ENCODE results near the gene TSNAX.
"Not testable (repeated sequence)": the region's sequence is repeated elsewhere in the genome, so short reads cannot be mapped to it uniquely, and the experiment has no call there.

The TSNAX gene

DNA sequence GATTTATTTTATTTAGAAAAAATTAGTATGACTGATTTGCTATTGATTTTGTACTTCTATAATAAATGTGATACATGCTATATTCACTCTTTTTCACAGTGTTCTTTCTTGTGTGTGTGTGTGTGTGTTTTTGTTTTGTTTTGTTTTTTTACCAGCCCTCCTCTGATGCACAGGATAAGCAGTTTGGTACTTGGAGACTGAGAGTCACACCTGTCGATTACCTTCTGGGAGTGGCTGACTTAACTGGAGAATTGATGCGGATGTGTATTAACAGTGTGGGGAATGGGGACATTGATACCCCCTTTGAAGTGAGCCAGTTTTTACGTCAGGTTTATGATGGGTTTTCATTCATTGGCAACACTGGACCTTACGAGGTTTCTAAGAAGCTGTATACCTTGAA lies 35.9 kb downstream of the TSNAX start:
- no peak for DNase-seq

GRCh38 chr1:231566496-231566895 lies 38.0 kb downstream of the TSNAX start:
- no peak for DNase-seq

DNA sequence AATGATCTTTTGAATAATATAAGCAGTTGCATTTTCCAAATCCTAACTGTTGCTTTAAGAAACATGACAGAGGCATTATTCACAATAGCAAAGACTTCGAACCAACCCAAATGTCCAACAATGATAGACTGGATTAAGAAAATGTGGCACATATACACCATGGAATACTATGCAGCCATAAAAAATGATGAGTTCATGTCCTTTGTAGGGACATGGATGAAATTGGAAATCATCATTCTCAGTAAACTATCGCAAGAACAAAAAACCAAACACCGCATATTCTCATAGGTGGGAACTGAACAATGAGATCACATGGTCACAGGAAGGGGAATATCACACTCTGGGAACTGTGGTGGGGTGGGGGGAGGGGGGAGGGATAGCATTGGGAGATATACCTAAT lies 41.8 kb downstream of the TSNAX start:
- DNase-seq: not testable (repeated sequence)

DNA sequence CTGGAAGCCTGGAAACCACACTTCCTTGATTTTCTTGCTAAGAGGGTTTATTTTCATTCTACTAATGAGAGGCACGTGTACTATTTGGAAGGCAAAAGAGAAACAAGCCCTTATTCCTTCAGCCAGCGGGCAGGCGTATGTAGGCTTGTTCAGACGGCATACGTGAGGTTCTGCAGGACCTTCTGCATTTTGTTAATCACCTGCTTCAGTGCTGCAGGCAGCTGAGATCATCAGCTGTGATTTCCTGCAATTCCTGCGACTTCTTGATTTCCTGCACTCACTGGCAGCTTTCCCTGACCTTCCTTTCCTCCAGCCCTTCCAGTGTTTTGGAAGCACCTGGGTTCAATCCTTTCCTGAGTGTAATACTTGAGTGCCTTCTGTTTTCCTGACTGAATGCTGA lies 43.4 kb downstream of the TSNAX start:
- DNase-seq: no peak

- DNase-seq: no peak
Observed at GRCh38 chr1:231575472-231575871, 47.0 kb downstream of the TSNAX start.

DNA sequence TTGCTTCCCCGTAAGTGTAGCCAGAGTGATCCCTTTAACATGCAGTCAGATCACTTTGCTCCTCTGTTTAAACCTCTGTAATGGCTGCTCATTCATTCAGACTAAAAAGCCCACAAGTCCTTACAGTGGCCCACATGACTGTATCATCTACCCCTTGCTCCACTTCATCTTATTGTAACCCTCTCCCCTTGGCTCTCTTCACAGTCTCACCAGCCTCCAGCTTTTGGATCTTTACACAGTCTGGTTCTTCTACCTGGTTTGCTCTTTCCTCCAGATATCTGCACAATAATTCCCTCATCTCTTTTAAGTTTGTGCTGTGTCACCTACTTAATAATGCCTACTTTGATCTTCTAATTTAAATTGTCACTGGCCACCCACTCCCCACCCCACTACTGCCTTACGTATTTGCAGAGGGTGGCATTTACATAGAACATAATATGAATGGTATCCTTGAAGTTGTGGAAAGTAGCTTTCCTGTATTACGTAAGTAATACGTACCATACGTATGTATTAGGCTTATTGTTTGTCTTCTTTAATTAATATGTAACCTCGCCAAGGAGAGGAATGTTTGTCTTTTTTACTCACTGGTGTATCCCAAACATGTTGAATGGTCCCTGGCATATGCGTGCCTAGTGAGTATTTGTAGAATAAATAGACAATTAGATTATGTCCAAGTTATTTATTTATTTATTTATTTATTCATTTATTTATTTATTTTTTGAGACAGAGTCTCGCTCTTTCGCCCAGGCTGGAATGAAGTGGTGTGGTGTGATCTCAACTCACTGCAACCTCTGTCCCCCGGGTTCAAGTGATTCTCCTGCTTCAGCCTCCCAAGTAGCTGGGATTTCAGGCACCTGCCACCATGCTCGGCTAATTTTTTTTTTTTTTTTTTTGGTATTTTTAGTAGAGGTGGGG lies 48.6 kb downstream of the TSNAX start:
- DNase-seq: no peak

GRCh38 chr1:231580874-231581273 lies 52.4 kb downstream of the TSNAX start:
- no peak for DNase-seq

- DNase-seq: no peak
Observed at GRCh38 chr1:231581859-231582258, 53.4 kb downstream of the TSNAX start.

GRCh38 chr1:231583376-231583775 lies 54.9 kb downstream of the TSNAX start:
- DNase-seq: no peak

- DNase-seq: no peak
Observed at GRCh38 chr1:231584117-231584516, 55.6 kb downstream of the TSNAX start.

DNA sequence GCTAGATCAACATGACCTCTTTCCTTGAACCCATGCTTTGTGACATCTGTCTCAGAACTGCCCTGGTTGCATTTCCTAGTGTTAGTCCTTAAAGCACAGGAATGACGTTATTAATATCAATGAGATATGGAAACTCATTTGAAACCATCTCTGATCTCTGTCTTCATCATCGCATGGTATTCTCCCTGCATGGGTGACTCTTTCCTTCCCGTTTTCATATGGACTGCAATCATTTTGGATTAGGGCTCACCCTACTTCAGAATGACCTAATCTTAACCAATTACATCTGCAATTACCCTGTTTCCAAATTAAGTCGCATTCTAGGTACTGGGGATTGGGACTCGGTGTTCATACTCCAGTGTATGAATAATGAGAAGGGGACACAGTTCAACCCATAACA lies 56.5 kb downstream of the TSNAX start:
- DNase-seq: no peak

DNA sequence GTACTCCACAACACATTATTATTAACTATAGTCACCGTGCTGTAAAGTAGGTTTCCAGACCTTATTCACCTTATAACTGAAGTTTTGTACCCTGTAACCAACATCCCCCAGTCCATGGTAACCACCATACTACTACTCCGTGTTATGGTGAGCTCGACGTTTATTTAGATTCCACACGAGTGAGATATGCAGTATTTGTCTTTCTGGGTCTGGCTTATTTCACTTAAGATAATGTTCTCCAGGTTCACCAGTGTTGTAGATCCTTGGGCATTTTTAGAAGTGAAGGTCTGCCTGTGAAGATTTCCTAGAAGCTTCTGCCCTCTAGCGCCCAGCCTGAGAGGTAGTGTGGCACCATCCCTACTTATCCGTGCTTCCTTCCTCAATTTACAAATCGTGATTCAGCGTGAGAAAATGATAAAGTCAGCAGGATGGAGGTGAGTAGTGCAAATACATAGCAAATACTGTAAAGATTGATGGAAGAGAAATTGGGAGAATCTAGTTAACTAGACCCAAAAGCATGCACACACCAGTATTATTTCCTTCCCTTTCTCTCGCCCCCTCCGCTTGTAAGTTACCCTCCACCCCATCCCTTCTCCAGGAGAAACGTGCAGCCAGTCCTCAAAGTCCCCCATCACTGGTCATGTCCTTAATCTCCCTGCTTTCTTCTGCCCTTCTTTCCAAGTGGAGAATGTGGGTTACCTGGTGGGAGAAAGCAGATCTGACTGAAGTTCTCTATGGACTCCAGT lies 62.2 kb downstream of the TSNAX start:
- peak; percentile 18 for DNase-seq

DNA sequence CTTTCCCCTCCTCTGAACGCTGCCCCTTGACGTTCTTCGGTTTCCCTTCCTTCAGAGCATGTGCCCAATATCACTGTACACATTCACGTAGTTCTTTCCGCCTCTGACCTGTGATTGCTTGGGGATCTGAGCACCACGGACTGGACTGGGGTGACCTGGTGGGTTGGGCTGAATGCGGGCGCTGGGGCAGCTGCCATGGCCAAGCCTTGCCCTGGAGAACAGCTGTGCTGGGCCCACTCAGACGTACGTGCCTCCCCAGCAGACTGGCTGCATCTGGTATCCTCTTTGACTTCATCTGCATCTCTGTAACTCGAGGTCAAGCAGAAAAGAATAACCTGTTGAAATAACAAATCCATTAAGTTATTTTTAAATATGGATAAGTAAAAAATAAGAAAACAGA lies 63.0 kb downstream of the TSNAX start:
- DNase-seq: no peak

- no peak for DNase-seq
Observed at GRCh38 chr1:231592809-231593208, 64.3 kb downstream of the TSNAX start.

DNA sequence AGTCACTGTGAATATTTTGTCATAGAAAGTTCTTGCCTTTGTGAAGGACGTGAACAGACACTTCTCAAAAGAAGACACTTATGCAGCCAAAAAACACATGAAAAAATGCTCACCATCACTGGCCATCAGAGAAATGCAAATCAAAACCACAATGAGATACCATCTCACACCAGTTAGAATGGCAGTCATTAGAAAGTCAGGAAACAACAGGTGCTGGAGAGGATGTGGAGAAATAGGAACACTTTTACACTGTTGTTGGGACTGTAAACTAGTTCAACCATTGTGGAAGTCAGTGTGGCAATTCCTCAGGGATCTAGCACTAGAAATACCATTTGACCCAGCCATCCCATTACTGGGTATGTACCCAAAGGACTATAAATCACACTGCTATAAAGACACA lies 64.8 kb downstream of the TSNAX start:
- DNase-seq: not testable (repeated sequence)

DNA sequence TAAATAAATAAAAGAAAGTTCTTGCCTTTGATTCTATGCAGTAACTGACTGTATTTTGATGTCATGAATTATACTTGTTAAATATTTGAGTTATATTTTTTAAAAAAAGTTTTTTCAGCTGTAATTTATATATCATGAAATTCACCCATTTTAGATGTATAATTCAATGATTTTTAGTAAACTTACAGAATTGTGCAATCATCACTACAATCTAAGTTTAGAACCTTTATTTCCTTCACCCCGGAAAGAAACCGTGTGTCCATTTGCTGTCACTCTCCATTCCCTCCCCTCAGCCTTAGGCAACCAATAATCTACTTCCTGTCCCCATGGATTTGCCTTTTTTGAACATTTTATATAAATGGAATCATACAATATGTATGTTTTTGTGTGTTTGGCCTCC lies 65.7 kb downstream of the TSNAX start:
- DNase-seq: no peak

DNA sequence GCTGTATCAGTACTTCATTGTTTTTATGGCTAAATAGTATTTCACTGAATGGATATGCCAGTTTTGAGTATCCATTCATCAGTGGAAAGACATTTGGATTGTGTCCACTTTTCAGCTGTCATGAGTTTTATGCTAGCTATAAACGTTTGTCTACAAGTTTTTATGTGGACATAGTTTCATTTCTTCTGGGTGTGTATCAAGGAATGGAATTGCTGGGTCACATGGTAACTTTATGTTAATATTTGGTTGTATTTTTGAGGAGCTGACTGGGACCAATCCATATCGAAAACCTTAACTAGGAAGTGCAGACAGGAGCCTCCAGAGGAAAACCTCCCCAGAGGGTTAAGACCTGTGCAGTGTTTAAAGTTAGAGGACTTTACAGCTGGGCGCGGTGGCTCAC lies 66.3 kb downstream of the TSNAX start:
- DNase-seq: no peak

GRCh38 chr1:231596337-231596791 lies 67.9 kb downstream of the TSNAX start:
- DNase-seq: no peak

GRCh38 chr1:231597971-231598370 lies 69.5 kb downstream of the TSNAX start:
- no peak for DNase-seq

DNA sequence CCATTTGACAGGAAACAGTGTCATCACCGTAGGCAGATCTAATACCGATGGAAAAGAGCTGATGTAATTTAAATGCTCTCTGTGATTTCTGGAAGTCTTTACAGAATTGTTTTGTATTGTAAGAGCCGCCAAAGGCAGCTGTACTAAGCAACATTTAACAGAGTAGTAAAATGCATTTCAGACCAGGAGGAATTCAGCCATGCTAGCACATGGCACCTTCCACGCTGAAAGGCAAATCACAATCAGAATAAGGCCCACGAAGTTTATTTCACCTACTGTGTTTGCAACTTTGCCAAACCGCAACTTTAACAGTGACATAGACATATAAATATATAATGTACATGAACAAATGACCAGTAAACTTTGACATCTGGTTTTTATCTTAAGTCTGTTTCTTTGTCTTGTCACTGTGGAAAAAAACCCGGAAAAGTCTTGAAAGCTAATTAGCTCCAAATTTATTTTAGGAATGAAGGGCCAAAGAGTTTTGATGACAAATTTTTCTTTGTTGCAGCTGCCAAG lies 72.0 kb downstream of the TSNAX start:
- DNase-seq: no peak

GRCh38 chr1:231601824-231602672 lies 73.6 kb downstream of the TSNAX start:
- no peak for DNase-seq

DNA sequence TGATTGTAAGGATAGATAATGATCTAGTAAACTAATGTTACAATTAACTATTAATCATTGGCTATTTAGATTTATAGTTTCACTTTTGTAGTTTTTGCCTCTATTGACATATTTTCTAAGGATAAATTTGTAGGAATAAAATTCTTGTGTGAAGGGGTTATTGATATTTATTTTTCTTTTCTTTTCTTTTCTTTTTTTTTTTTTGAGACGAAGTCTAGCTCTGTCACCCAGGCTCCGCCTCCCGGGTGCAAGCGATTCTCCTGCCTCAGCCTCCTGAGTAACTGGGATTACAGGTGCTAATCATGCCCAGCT lies 74.2 kb downstream of the TSNAX start:
- no peak for DNase-seq

Measured in NCI-H2029 treated with DMSO at 0.1 percent for 48 hours (cell line).